Fibroblast of skin of scalp (primary cell): ENCODE results near the gene ASPA.

Source experiments
- DNase-seq: peaks from one replicate; pipeline ENCODE4 v3.0.0-alpha.2; 2013

The ASPA gene

GRCh38 chr17:3535253-3535995 is 59.6 kb downstream of the ASPA start:
- DNase-seq = peak; percentile 71

GRCh38 chr17:3536716-3537115 is 60.9 kb downstream of the ASPA start:
- no peak for DNase-seq

GRCh38 chr17:3539881-3540540 is 64.2 kb downstream of the ASPA start:
- DNase-seq = no peak

GRCh38 chr17:3542410-3543088 is 66.8 kb downstream of the ASPA start:
- DNase-seq = no peak

GRCh38 chr17:3543453-3543852 is 67.7 kb downstream of the ASPA start:
- no peak for DNase-seq

- DNase-seq = no peak
Measured at GRCh38 chr17:3544365-3544764, 68.6 kb downstream of the ASPA start.

GRCh38 chr17:3545151-3545550 is 69.4 kb downstream of the ASPA start:
- no peak for DNase-seq

- DNase-seq = no peak
Measured at GRCh38 chr17:3546521-3546920, 70.7 kb downstream of the ASPA start.

- DNase-seq = no peak
Measured at GRCh38 chr17:3546997-3547396, 71.2 kb downstream of the ASPA start.

GRCh38 chr17:3547628-3548027 is 71.8 kb downstream of the ASPA start:
- no peak for DNase-seq

- DNase-seq = no peak
Measured at GRCh38 chr17:3549610-3550162, 73.9 kb downstream of the ASPA start.

GRCh38 chr17:3551189-3551588 is 75.4 kb downstream of the ASPA start:
- no peak for DNase-seq

- no peak for DNase-seq
Measured at GRCh38 chr17:3552916-3553315, 77.1 kb downstream of the ASPA start.
